RWPE2 (cell line): ENCODE data around the gene MTG2.

Experiments
- ATAC-seq: fragments of 200-7000 bp; cut with Tn5 transposase; 3 replicates; pipeline ENCODE4 v1.9.1; 2021; ENCODE audit warnings: low read depth
- DNase-seq: peaks from one replicate; pipeline ENCODE4 v3.0.0-alpha.2; 2020; ENCODE audit warnings: low spot score
- H3K27ac ChIP-seq: fragments of 450-650 bp; 2 replicates; pipeline ENCODE4 v1.5.1; 2017; ENCODE audit warnings: mild to moderate bottlenecking; ENCODE audit not compliant: poor library complexity, severe bottlenecking
- H3K27me3 ChIP-seq: fragments of 250-450 bp; sonication (Bioruptor Pico); 2 replicates; pipeline ENCODE4 v1.5.1; 2021; ENCODE audit warnings: mild to moderate bottlenecking, moderate library complexity; ENCODE audit not compliant: insufficient read depth, poor library complexity, severe bottlenecking
- H3K36me3 ChIP-seq: fragments of 250-450 bp; sonication (Bioruptor Pico); 2 replicates; pipeline ENCODE4 v1.5.1; 2020; ENCODE audit warnings: low read depth, mild to moderate bottlenecking, moderate library complexity
- H3K4me1 ChIP-seq: fragments of 250-450 bp; sonication (Bioruptor Pico); 2 replicates; pipeline ENCODE4 v1.5.1; 2021; ENCODE audit warnings: mild to moderate bottlenecking, moderate library complexity; ENCODE audit not compliant: insufficient read depth, poor library complexity, severe bottlenecking
- H3K4me3 ChIP-seq: fragments of 250-450 bp; sonication (Bioruptor Pico); 2 replicates; pipeline ENCODE4 v1.5.1; 2021; ENCODE audit warnings: mild to moderate bottlenecking, moderate library complexity; ENCODE audit not compliant: severe bottlenecking
- H3K9me3 ChIP-seq: fragments of 250-450 bp; sonication (Bioruptor Pico); 2 replicates; pipeline ENCODE4 v1.5.1; 2021; ENCODE audit warnings: mild to moderate bottlenecking, moderate library complexity; ENCODE audit not compliant: severe bottlenecking
- CTCF ChIP-seq: fragments of 450-650 bp; IDR thresholded peaks from one replicate; pipeline ENCODE4 v1.5.1; 2017; ENCODE audit warnings: mild to moderate bottlenecking, moderate library complexity; ENCODE audit not compliant: poor library complexity, severe bottlenecking

The MTG2 gene

DNA sequence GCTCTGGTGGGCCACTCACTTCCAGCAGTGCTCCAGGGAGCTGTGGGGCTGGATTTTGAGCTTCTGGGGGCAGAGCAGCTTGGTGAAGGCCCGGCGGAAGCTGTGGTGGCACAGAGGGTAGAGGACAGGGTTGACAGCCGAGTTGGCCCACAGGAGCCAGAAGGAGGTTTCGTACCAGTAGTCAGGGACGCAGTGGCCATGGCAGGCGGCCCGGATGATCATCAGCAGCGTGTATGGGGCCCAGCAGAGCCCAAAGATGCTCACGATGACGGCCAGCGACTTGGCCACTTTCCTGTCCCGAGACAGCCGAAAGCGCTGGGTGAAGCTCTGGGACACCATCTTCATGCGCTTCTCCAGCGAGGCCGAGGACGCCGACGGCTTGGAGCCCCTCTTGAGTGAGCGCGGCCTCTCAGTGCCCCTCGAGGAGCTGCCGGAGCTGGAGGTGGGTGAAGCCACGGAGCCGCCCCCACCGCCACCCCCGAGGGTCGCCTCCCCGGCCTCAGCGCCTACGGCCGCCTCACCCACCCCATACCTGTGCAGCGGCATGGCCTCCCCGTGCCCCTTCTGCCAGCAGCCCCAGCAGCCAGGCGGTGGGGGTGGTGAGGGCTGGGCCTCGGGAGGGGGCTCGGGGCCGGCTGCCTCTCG lies 33.3 kb downstream of the MTG2 start:
- H3K27ac ChIP-seq, result no peak overlapping the region
- DNase-seq, result no peak
- ATAC-seq, result no peak
- no peaks in the 10 kb centered on the region for H3K9me3 ChIP-seq
- H3K36me3 ChIP-seq, result no peaks in the 10 kb centered on the region
- no peaks in the 10 kb centered on the region for H3K4me1 ChIP-seq
- H3K27me3 ChIP-seq, result peaks cover 73% of the 10 kb centered on the region
- no peak for TF ChIP-seq CTCF
- no peak overlapping the region for H3K4me3 ChIP-seq

- Histone ChIP-seq H3K4me3 (no peak overlapping the region), H3K27ac (no peak overlapping the region), H3K27me3 (peaks cover 77% of the 10 kb centered on the region), H3K36me3 (no peaks in the 10 kb centered on the region), H3K4me1 (no peaks in the 10 kb centered on the region), H3K9me3 (no peaks in the 10 kb centered on the region)
- DNase-seq, result no peak
- TF ChIP-seq CTCF, result no peak
- ATAC-seq, result no peak
Measured at GRCh38 chr20:62216636-62217566, 34.1 kb downstream of the MTG2 start.

DNA sequence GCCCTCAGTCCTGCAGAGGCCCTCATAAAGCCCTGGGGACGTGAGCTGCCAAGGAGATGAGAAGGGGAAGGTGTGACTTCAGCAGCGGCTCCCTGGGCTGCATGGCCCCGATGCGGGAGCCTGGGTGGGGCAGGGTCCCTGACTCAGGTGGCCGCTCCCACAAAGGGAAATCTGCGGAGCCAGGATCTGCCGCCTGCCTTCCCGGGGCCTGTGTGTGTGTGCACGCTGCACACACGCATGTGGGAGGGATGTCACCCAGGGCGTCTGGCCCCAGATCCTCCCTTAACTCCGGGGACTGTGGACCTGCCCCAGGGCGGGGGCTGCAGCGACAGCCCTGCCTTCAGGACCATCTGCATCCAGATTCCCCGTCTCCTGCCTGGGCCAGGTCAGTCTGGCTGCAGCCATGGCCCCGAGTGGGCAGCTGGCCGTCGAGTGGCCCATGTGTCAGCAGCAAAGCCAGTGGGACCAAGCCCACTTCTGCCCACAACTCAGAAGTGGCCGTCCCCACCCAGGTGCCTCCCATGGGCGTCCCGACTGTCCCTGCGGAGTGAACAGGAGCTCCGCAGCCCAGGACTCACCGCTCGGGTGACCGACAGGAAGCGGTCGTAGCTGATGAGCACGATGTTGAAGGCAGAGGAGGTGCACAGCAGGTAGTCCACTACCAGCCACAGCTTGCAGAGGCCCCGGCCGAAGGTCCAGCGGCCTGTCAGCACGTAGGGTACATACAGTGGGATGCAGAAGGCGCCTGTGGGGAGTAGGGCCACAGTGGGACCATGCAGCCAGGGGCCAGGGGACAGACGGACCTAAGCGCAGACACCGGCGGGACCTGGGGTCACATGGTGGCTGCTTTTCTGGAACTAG lies 35.3 kb downstream of the MTG2 start:
- Histone ChIP-seq H3K36me3 (no peaks in the 10 kb centered on the region), H3K27me3 (peaks cover 90% of the 10 kb centered on the region), H3K27ac (no peak overlapping the region), H3K4me3 (no peak overlapping the region), H3K9me3 (no peaks in the 10 kb centered on the region), H3K4me1 (no peaks in the 10 kb centered on the region)
- no peak for ATAC-seq
- TF ChIP-seq CTCF, result no peak
- DNase-seq, result no peak

GRCh38 chr20:62219101-62219991 lies 36.5 kb downstream of the MTG2 start:
- Histone ChIP-seq H3K27me3 (peaks cover 95% of the 10 kb centered on the region), H3K27ac (no peak overlapping the region), H3K4me3 (peak overlapping the region; percentile 28), H3K36me3 (no peaks in the 10 kb centered on the region), H3K9me3 (no peaks in the 10 kb centered on the region), H3K4me1 (no peaks in the 10 kb centered on the region)
- TF ChIP-seq CTCF, result no peak
- ATAC-seq (no peak), DNase-seq (no peak)
